HG02759 (cell line): Measurements from ENCODE around the gene NR6A1.
"Not testable (repeated sequence)": the region's sequence is repeated elsewhere in the genome, so short reads cannot be mapped to it uniquely, and the experiment has no call there.

Experiments
- ATAC-seq: cut with Tn5 transposase; IDR thresholded peaks from one replicate; pipeline ENCODE4 v1.9.1; 2021; ENCODE audit warnings: mild to moderate bottlenecking, moderate library complexity; ENCODE audit not compliant: unreplicated experiment

The NR6A1 gene

GRCh38 chr9:124621371-124622328 lies 149.5 kb downstream of the NR6A1 start:
- ATAC-seq = peak; percentile 70

- ATAC-seq = no peak
These were observed 152.6 kb downstream of the NR6A1 start for GRCh38 chr9:124618476-124618875.

GRCh38 chr9:124617477-124618141 lies 153.5 kb downstream of the NR6A1 start:
- ATAC-seq = peak; percentile 62

GRCh38 chr9:124616961-124617360 lies 154.2 kb downstream of the NR6A1 start:
- no peak for ATAC-seq

GRCh38 chr9:124615840-124616239 lies 155.3 kb downstream of the NR6A1 start:
- ATAC-seq = not testable (repeated sequence)

- ATAC-seq = no peak
These were observed 155.9 kb downstream of the NR6A1 start for GRCh38 chr9:124615100-124615742.

GRCh38 chr9:124613849-124614248 lies 157.3 kb downstream of the NR6A1 start:
- ATAC-seq = no peak

GRCh38 chr9:124611106-124611505 lies 160.0 kb downstream of the NR6A1 start:
- no peak for ATAC-seq

- ATAC-seq = no peak
These were observed 165.1 kb downstream of the NR6A1 start for GRCh38 chr9:124606027-124606426.

- ATAC-seq = no peak
These were observed 165.9 kb downstream of the NR6A1 start for GRCh38 chr9:124605258-124605657.

- no peak for ATAC-seq
These were observed 168.5 kb downstream of the NR6A1 start for GRCh38 chr9:124602632-124603031.

GRCh38 chr9:124602204-124602603 lies 168.9 kb downstream of the NR6A1 start:
- no peak for ATAC-seq

GRCh38 chr9:124600407-124600806 lies 170.7 kb downstream of the NR6A1 start:
- no peak for ATAC-seq

GRCh38 chr9:124599121-124599795 lies 171.9 kb downstream of the NR6A1 start:
- ATAC-seq = no peak

GRCh38 chr9:124598048-124598447 lies 173.1 kb downstream of the NR6A1 start:
- ATAC-seq = no peak

GRCh38 chr9:124596172-124596839 lies 174.8 kb downstream of the NR6A1 start:
- no peak for ATAC-seq

GRCh38 chr9:124595743-124596142 lies 175.4 kb downstream of the NR6A1 start:
- no peak for ATAC-seq

GRCh38 chr9:124594673-124595072 lies 176.4 kb downstream of the NR6A1 start:
- ATAC-seq = no peak

GRCh38 chr9:124594225-124594624 lies 176.9 kb downstream of the NR6A1 start:
- no peak for ATAC-seq

GRCh38 chr9:124593651-124594058 lies 177.5 kb downstream of the NR6A1 start:
- no peak for ATAC-seq
